ENCODE results near the gene TMEM143.
"Not testable (repeated sequence)": the region's sequence is repeated elsewhere in the genome, so short reads cannot be mapped to it uniquely, and the experiment has no call there.

Gene TMEM143

GRCh38 chr19:48330012-48330681, 33.6 kb downstream of the TMEM143 start:
- peak; percentile 55 to 69 (median 63) for DNase-seq (ENCODE audit: low read depth in 3 of 3)

DNA sequence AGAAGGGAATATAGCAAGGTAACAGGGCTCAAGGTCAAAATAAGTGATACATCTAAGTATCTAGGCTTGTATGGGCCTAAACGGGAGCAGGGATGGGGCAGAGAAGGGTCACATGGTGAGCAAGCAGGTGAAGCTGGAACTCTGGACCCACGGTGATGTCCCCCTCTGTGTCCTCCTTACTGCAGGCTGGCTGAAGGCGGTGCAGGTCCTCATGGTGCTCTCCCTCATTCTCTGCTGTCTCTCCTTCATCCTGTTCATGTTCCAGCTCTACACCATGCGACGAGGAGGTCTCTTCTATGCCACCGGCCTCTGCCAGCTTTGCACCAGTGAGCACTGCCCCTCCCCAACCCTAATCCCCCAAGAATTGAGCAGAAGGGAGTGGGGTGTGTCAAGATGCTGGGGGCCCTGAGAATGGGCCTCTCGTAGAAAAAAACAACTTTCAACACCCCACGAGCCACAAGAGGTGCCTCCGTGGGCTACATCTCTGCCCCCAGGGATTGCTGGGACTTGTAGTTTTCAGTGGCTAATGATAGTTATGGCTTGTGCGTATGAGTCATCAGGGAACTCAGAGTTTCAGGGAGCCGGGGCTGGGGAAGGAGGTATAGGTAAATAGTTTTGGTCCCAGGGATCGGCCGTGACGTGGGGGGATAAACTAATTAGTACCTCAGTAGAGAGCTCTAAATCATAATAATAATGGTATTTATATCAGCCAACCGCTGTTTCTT, 34.4 kb downstream of the TMEM143 start:
- no peak for DNase-seq (ENCODE audit: low read depth in 3 of 3)

DNA sequence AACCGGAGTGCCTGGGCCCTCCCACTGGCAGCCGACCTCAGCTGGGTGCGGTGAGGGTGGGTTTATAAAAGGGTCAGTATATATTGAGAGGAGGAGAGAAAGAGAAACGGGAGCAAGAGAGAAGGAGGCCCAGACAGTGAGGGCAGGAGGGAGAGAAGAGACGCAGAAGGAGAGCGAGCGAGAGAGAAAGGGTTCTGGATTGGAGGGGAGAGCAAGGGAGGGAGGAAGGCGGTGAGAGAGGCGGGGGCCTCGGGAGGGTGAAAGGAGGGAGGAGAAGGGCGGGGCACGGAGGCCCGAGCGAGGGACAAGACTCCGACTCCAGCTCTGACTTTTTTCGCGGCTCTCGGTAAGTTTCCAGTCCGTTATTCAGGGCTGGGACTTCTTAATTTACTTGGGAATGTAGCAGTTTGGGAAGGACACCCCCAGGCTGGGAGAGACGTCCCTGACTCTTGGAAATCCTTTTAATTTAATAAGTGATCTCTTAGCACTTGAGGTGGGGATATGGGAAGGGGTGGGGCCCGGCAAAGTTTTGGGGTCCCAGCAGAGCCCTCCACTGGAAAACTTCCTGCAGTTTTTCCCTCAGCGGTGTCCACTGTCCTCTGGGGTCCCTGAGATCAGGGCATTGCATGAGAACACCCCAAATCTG, 38.4 kb downstream of the TMEM143 start, which contains the start of gene EMP3:
Gene EMP3 (plus strand): TSS at position 288 of the 646 bp plus-strand sequence. CDS start 1,293 bp downstream, outside the sequence.
- DNase-seq (ENCODE audit: low read depth in 3 of 3), result peak; percentile 64 to 75 (median 65)

- DNase-seq (ENCODE audit: low read depth in 3 of 3), result peak; percentile 94 to 99 (median 98)
These were observed 41.8 kb downstream of the TMEM143 start for GRCh38 chr19:48321622-48322591.

- DNase-seq (ENCODE audit: low read depth in 3 of 3), result peak; percentile 91 to 96 (median 93)
These were observed 42.4 kb downstream of the TMEM143 start for GRCh38 chr19:48321372-48321621.

DNA sequence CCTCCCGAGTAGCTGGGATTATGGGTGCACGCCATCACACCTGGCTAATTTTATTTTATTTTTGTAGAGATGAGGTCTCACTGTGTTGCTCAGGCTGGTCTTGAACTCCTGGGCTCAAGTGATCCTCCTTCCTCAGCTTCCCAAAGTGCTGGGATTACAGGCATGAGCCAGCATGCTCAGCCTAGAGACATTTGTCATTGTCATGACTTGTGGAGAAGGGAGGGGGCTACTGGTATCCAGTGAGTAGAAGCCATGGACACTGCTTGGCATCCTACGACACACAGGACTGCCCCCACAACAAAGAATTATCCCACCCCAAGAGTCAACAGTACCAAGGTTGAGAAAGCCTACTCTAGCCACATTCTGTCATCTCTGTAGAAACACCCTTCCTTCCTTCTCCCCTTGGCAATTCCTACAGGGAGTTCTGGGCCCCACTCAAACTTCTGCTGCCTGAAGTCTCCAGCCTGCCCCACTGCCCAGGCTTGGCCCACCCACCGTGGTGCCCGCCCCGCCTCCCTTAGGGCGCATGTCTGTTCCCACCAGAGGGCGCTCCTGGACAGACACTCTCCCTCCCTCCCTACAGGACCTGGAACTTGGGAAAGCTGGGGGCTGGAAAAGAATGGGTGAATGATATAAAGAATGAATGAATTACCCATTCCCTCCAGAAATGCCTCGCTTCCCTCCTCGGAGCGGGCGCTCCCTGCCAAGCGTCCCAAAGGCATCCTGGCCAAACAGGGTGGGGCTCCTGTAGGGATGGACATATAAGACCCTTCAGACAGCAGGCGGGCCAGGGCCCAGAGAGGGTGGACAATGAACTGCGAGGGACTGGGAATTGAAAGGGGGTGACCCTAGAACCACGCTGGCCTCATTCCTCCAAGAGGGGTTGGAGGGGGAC, 43.8 kb downstream of the TMEM143 start:
- DNase-seq (ENCODE audit: low read depth in 3 of 3), result peak; percentile 50 to 67 (median 63)

- no peak for DNase-seq (ENCODE audit: low read depth in 3 of 3)
These were observed 45.3 kb downstream of the TMEM143 start for GRCh38 chr19:48318286-48318987.

DNA sequence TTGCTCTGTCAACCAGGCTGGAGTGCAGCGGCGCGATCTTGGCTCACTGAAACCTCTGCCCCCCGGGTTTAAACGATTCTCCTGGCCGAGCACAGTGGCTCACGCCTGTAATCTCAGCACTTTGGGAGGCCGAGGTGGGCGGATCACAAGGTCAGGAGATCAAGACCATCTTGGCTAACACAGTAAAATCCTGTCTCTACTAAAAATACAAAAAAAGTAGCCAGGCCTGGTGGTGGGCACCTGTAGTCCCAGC, 46.1 kb downstream of the TMEM143 start:
- DNase-seq (ENCODE audit: low read depth in 3 of 3), result not testable (repeated sequence)

DNA sequence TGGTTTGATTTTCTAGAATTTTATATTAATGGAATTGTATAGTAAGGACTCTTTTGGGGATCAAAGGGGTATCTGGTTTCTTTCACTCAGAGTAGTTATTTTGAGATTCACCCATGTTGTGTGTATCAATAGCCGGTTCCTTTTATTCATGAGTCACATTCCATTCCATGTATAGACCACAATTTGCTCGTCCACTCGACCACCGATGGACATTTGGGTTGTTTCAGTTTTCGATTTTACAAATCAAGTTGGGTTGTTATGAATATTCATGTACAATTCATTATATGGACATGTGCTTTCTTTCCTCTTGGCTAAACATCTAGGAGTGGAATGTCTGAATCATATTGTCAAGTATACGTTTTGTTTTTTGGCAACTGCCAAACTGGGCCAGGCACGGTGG, 48.0 kb downstream of the TMEM143 start:
- no peak for DNase-seq (ENCODE audit: low read depth in 3 of 3)

DNA sequence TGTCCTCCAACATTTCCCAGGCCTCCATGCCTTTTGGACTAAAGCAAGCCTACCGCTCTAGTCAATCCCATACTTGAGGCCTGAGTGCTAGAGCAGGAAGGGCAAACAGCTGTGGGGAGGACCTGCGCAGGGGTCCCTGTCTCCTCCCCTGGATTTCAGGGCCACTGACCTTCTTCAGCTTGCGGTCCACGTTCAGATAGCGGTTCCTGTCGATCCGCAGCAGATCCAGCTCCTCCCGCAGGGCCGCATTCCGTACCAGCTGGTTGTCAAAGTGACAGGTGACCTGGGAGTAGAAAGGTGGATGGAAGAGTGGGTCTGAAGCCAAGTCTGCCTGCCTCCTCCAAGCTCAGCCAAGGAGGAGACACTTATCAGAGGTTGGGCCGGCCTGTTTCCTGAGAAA, 52.4 kb downstream of the TMEM143 start:
- DNase-seq (ENCODE audit: low read depth in 3 of 3), result no peak

DNA sequence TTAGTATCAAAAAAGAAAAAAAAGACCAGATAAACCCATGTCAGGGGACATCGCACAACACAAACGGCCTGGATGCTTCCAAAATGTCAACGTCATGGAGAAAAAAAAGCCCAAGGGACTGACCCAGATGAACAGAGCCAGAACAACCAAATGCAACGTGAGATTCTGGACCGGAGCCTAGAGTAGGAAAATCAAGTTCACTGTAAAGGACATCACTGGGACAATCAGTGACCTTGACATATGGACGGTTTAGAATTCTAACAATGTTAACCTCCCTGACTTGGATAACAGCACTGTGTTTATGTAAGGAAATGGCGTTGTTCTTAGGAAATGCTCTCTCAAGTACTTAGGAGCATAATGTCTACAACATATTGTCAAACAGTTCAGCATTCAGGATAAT, 53.5 kb downstream of the TMEM143 start:
- no peak for DNase-seq (ENCODE audit: low read depth in 3 of 3)

DNA sequence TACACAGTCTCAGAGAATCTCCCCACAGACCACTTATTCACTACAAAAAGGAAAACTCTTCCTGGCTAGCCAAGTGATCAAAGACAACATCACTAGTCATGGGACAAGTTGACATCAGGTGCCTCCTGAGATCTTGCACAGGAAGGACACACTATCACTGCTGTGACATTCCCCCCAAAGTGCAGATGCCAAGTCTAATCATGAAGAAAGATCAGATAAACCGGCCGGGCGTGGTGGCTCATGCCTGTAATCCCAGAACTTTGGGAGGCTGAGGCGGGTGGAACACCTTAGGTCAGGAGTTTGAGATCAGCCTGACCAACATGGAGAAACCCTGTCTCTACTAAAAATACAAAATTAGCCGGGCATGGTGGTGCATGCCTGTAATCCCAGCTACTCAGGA, 54.0 kb downstream of the TMEM143 start:
- DNase-seq (ENCODE audit: low read depth in 3 of 3), result not testable (repeated sequence)

- no peak for DNase-seq (ENCODE audit: low read depth in 3 of 3)
These were observed 54.8 kb downstream of the TMEM143 start for GRCh38 chr19:48308631-48309586.

GRCh38 chr19:48303866-48304265, 59.9 kb downstream of the TMEM143 start:
- no peak for DNase-seq (ENCODE audit: low read depth in 3 of 3)

GRCh38 chr19:48303367-48303766, 60.4 kb downstream of the TMEM143 start:
- no peak for DNase-seq (ENCODE audit: low read depth in 3 of 3)

- no peak for DNase-seq (ENCODE audit: low read depth in 3 of 3)
These were observed 61.2 kb downstream of the TMEM143 start for GRCh38 chr19:48302600-48302959.

DNA sequence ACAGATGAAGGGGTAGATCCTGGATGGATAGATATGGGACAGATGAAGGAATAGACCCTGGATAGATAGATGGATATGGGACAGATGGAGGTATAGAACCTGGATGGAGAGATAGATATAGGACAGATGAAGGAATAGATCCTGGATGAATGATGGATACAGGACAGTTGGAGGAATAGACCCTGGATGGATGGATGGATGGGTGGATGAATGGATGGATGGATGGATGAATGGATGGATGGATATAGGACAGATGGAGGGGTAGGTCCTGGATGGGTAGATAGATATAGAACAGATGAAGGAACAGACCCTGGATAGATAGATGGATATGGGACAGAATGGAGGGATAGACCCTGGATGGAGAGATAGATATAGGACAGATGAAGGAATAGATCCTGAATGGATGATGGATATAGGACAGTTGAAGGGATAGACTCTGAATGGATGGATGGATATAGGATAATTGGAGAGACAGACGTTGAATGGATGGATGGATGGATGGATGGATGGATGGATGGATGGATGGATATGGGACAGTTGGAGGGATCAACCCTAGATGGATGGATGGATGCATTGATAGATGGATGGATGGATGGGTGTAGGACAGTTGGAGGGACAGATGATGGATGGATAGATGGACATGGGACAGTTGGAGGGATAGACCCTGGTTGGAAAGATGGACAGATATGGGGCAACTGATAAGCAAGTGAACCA, 61.7 kb downstream of the TMEM143 start:
- DNase-seq (ENCODE audit: low read depth in 3 of 3), result no peak

DNA sequence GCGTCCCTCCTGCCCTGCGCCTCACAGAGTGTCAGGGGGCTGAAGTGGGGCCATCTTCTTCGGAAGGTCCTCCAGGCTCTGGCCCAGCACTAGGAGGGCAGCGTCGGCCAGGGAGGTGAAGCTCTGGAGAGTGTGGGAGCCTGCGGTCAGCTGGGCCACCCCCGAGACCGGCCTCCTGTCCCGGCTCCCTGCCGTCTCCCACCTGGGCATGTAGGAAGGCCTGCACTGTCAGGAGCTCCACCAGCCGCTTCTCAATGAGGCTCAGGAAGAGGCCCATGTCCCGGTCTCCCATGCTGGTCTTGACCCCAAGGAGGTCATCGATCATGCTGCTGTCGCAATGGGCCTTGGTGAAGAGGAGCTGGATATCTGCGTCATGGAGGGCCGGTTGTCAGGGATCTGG, 65.8 kb downstream of the TMEM143 start:
- no peak for DNase-seq (ENCODE audit: low read depth in 3 of 3)
